Ecto neural progenitor cell (in vitro differentiated cells): ENCODE results near the gene MICU2.

Experiments
- DNase-seq: peaks from one replicate; pipeline ENCODE4 v3.0.0-alpha.2; 2018; ENCODE audit warnings: low spot score

The MICU2 gene

DNA sequence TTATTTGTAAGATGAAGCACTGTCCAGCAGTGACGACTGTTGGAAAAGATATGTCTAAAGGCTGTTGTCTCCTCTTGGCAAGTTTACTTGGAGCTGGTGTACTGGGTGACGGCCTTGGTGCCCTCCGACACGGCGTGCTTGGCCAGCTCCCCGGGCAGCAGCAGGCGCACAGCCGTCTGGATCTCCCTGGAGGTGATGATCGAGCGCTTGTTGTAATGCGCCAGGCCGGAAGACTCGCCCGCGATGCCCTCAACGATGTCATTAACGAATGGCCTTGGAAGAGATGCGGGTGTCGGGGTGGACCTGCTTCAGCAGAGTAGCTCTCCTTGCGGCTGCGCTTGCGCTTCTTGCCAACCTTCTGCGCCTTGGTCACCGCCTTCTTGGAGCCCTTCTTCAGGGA lies 120.2 kb downstream of the MICU2 start:
- DNase-seq = no peak

DNA sequence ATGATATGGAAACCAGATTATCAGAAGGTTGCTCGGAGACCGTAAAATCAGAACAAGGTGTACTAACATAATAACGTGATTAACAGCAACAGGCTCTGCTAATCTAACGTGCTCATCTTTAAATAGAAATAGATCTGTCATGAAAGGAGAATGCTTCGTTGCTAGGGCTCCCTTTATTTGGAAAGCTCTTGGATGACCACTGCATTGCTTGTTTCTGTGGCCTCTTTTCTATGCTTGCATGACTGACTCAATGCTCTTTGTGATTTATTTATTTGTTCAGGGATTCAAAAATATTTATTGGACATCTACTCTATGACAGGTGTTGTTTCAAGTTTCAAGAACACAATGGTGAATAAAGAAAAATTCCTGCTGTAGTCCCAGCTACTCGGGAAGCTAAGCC lies 122.6 kb downstream of the MICU2 start:
- DNase-seq = no peak

DNA sequence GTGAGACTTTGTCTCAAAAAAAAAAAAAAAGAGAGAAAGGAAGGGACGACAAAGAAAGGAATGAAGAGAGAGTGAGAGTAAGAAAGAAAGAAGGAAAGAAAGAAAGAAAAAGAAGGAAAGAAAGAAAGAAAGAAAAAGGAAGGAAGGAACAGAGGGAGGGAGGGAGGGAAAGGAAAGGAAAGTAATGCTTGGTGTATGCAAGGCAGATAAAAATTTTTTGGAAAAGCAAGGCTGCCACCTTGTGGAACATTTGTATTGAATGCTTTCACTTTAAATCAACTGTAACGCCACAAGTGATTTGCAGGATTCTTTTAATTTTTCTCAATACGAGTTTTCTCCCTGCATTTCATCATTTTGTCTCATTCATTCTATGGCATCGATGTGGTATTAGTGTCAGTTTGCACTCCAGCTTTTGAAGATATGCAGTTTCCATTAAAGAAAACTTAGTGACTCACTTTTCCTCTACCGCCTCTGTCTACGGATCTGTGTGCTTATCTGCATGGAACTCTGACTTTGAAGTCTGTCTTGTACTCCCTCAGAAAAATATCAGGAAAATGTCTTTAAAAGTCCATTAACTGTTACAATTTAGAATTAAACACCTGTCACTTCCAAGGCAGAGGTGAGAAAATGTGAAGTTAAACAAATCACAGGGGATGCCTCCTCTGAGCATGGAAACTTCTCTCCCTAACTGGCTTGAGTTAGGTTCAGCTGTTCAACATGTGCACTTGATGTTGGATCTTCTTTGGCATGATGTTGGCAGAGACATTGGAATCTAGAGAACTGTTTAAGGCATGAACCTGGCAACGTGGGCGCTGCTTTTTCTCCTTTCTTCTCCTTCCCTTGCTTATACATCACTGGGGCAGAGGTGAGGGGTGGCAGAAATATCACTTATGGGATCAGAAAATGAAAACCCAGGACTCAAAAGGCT lies 124.8 kb downstream of the MICU2 start:
- DNase-seq = no peak

DNA sequence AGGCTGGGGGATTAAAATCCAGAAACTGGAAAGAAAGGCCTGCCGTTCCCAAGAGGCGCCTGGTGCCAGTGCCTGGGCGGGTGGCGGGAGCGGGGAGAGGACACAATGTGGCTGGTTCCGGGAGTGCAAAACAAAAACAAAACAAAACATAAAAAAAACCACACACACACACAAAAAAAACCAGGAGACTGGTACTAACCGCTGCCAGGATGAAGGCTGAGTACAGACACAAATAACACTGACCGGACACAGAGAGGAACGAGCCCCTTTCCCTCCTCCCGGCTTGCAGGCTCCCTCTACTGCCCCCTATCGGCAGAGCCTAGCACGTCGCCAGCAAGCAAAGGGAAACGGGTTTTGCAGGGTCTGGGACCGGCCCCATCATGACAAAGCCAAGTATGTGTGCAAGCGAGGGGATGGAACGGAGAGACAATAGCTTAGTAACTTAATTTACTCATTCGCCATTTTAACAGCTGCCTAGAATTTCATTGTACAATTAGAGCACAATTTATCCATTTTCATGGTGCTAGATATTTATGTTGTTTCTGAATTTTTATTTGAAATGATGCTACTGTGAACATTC lies 127.0 kb downstream of the MICU2 start:
- DNase-seq = peak; percentile 91

DNA sequence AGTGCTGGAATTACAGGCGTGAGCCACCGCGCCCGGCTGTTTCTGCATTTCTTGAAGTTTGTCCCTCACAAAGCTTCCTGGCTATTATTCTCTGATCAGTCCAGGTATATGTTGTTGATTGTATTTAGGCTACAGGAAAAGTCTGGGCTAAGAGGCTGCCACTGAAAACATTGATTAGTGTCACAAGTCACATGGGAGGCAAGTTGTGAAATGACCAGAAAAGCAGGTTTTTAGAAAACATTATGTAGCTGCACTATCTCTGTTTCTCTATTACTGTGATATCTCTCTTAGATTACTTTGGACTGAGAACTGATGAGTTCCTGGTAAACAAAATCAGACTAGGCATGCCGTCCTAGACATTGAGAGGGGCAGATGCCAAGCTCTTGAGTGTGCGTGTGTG lies 128.9 kb downstream of the MICU2 start:
- no peak for DNase-seq

DNA sequence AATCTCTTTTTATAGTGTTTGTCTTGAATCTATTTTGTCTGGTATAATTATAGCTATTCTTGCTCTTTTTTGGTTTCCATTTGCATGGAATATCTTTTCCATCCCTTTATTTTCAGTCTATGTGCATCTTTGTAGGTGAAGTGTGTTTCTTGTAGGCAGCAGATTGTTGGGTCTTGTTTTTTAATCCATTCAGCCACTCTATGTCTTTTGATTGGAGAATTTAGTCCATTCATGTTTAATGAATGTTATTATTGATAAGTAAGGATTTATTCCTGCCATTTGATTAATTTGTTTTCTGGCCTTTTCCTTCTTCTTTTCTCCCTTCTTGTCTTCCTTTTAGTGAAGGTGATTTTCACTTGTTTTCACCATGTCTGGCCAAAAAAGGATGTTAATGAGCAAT lies 133.2 kb downstream of the MICU2 start:
- no peak for DNase-seq

DNA sequence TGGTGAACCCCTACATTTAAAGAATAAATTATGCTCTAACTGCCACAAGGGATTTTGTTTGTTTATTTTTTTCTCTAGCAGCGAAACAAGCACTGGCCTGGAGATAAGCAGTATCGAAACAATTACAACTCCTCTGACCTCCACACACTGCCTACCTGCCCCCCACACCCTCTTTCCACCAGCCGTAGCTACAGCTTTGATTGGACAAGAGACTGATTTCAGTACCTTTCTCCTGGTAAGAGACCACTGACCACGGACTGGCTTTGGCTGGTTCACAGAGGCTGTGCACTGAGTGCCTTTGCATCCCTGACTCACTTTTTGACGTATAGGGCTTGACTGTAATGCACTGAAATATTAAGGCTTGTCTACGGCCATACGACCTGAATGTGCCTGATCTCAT lies 137.4 kb downstream of the MICU2 start:
- DNase-seq = no peak

DNA sequence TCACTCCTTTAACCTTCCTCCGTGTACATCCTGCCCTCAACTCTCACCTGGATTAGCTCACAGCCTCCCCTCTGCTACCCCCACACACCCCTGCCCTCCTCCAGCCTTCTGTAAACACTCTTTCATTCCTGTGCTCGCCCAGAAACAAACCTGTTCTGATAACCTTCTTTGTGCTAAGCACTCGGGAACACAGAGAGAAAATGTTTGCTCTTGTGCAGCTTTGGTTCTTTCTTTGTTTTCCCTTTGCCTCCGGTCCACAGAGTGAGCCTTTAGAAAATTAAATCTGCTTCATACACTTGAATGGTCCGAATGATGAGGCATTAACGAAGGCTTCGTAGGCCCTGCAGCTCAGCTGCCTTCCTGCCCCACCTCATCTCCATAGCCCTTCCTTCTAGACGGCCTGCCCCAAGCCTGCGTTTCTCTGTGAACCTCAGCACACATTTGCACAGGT lies 138.2 kb downstream of the MICU2 start:
- no peak for DNase-seq

DNA sequence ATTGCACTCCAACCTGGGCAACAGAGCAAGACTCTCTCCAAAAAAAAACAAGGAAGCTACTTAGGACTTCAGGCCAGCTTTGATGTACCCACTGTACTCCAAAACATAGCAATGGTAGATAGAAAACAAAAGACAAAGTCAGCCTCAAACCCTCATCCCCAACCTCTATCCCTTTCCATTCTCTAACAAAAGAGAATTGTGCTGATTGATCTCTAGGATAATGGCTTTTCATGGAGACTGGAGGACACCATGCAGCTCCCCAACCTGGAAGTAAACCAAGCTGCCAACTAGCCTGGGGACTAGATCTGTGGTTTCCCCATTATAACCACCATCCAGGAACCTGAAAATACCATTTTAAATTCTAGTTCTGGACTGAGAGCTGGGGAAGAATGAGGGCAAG lies 140.5 kb downstream of the MICU2 start:
- DNase-seq = no peak

DNA sequence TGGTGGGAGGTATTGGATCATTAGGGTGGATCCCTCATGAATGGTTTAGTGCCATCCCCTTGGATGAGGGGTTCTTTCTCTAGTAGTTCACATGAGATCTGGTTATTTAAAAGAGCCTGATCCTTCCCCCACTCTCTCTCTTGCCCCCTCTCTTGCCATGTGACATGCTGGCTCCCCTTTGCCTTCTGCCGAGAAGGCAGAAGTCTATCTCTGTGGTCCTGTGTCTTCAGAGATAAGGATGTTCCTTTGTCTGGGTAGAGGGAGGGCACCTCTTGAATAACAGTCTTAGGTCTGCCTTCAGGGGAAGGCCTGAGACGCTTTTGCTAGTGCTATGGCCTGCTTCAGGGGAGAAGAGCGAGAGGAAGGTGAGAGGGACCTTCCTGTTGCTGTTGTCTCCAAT lies 142.8 kb downstream of the MICU2 start:
- DNase-seq = no peak

DNA sequence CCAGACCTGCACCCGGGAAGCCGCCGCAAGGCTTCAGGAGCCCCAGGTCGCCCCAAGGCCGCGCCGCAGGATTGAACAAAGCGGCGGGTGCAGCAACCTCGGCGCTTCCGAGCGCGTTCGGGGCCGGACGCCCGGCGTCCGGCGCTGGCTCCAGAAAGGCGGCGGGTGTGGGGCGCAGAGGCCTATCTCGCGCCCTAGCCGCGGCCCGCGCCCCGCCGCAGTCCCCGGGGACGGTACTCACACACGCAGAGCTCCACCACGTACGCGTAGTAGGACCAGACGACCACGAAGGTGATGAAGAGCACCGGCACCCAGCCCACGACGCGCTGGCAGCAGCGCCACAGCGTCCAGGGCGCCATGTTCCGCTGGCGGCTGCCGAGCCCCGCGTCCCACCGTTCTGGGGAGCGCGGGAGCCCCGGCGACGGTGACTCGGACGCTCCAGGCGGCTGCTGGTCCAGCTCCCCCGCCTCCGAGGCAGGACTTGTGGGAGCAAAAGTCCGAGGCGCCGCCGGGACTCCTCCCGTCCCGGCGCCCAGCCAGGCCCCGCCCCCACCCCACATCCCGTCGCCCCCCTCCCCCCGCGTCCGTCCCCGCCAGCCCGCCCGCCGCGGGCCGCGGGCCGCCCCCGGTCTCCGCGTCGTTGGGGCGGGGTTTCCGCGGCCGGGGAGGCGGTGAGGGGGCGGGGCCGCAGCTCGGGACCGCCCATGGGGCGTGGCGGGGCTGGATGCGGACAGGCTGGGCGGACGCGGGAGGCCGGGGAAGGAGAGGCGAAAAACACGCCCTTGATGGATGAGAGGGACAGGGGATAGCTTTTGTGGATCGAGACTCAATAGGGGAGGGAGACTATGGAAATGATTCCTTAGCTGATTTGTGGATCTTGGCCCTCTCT lies 144.9 kb downstream of the MICU2 start, which contains the start of gene ZDHHC20:
Gene ZDHHC20 (minus strand): TSS at position 491 of the 889 bp plus-strand sequence. CDS start 132 bp downstream, at position 359.
- peak; percentile 94 for DNase-seq

DNA sequence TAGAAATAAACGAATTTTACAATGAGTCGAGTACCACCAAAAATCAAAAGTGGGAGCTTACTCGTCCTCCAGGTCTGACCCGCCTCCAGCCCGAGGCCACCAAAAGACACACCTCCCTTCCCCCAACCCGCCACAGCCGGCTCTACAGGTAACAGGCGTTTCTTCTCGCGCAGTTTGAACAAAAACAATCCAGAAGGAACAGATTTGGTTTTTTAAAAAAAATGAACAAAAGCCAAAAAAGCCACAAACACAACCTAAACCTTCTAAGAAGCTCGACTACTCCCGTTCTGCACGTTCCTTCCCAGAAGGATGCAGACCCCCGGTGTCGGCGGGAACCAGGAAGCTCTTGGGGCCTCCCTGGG lies 145.5 kb downstream of the MICU2 start:
- DNase-seq = peak; percentile 63

DNA sequence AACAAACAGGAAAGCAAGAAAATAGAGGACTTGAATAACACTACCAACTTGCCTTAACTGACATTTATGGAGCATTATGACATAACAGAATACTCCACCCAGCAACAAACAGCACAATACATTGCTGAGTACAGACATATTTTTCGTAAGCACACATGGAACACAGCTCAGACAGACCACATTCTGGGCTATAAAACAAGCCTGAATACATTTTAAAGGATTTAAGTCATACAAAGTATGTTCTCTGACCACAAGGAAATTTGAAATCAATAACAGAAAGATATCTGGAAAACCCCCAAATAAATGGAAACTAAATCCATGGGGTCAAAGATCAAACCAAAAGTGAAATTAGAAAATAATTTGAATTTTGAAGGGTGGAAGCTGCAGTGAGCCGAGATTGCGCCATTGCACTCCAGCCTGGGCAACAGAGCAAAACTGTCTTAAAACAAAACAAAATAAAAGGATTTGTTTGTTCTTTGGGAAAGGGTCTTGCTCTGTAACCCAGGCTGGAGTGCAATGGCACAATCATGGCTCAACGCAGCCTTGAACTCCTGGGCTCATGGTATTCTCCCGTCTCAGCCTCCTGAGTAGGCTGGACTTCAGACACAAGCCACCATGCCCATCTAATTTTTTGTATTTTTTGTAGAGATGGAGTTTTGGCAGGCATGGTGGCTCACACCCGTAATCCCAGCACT lies 150.4 kb downstream of the MICU2 start:
- no peak for DNase-seq

DNA sequence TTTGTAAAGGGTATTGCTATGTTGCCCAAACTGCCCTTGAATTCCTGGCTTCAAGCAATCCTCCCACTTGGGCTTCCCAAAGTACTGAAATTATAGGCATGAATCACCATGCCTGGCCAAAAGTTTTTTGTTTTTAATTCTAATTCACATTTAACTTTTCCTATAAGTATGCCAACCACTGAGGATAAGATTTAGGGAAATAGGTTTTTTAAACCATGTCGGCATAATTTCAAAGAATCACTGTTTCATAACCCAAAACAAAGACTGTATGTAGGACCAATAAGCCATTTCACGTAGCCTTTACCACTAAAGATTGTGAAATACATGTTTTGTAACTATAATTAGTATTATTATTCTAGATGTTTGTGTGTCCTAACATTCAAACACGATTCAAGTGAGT lies 153.0 kb downstream of the MICU2 start:
- no peak for DNase-seq

DNA sequence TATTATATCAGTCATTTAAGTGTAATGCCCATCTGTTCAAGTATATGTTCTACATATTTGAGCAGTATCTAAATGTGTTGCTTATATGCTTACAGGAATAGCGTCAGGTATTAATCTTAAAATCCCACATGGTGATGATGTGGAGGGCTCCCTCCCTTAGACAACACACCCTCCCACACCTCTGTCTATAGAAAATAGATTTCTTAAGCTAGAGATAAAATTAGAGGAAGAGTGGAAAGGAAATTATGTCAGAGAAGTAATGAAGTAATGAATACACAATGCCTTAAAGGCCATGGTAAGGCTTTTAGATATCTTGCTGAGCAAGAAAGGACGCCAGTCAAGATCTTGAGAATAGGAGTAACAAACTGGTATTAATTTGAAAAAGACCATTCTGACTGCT lies 157.3 kb downstream of the MICU2 start:
- DNase-seq = no peak

DNA sequence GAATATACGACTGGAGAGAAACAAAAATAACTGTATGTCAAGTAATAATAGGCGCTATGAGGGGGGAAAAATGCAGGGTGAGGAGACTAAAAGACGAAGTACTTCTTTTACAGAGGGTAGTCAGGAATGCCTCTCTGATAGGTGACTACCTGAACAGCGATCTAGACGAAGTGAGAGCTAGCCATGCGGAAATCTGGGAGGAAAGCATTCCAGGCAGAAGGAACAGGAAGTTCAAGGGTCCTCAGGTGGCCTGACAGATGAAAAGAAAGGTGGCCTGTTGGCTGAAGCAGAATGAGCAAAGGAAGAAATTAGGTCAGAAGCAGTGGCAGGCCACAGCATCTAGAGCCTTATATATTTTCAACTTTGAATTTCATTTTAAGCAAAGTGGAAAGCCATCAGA lies 158.2 kb downstream of the MICU2 start:
- DNase-seq = no peak

DNA sequence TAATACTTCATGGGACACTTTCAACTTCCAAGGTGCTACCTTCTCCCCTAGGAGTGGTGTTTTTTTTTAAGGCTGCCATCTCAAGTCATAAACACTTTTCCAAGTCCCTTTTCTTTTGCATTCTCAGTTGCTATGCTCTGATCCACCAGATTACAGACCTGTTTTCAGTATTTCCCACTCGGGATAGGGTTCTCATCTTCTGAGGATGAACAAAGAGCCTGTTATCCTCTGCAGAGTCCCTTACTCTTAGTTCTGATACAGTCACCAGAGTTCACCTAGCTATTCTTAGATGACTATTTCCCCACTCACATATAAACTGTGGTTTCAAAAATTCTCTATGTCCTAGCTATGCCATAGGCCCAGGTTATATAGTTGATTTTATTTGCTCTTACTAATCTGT lies 160.8 kb downstream of the MICU2 start:
- no peak for DNase-seq
